PC-3 (cell line): ENCODE data around the gene SSTR5.

Source experiments
- CTCF ChIP-seq: fragments of 300-600 bp; sonication (generic); conservative IDR thresholded peaks from 2 replicates; pipeline ENCODE4 v1.5.1; 2017; ENCODE audit warnings: antibody characterized with exemption, low read depth, mild to moderate bottlenecking, low read length
- EZH2 ChIP-seq: fragments of 300-600 bp; sonication (generic); IDR thresholded peaks from one replicate; pipeline ENCODE4 v1.6.1; 2017; ENCODE audit warnings: antibody characterized with exemption, mild to moderate bottlenecking, low read length; ENCODE audit not compliant: unreplicated experiment

DNA sequence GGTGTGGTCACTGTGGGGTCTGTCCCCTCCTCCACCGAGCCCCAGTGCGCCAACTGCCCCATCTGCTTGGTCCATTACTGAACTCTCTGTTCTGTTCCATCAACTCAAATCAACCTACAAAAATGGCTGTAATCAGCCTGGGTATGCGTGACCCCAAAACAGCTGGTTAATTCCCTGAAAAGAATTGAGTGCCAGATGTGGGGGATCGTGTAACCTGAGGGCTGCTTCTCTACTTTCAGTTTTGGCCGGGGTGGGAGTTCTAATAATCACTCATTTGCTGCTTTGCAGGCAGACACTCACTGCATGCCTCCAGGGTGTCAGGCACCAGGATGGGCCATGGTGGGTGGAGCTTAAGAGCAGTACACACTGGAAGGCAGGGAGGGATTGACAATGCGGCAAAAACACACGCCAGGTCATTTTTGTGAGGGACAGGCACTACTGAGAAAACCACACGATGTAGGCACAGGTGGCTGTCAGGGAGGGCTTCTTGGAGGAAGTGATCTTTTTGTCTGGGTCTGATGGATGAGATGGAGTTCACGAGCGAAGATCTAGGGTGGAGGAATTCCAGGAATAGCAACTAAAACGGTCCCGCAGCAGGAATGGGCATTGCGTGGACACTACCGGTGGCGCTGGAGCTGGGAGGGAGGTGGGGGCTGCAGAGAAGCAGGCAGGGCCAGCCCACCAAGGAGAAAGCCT is 30.4 kb upstream of the SSTR5 start:
- TF ChIP-seq CTCF (no peak), EZH2 (no peak)
